Measurements from ENCODE around the gene TNS1.

GRCh38 chr2:217868265-217868892 lies 134.4 kb downstream of the TNS1 start:
- TF ChIP-seq CTCF (conservative IDR thresholded peaks at IDR 0.05; ENCODE audit: low read depth, low read length) (no peak), EZH2 (IDR thresholded peaks at IDR 0.05; ENCODE audit: low read length, unreplicated experiment) (no peak), EZH2phosphoT487 (IDR thresholded peaks at IDR 0.05; ENCODE audit: borderline replicate concordance, low read length) (no peak)
